GM12872 (cell line): Measurements from ENCODE around the gene CCL7.

ENCODE experiments used
- TF ChIP-seq, protein P1 (sequence below): IDR thresholded peaks from 3 replicates; pipeline ENCODE4 v1.5.1; 2011; ENCODE audit warnings: low read depth, mild to moderate bottlenecking, low read length, moderate library complexity; ENCODE audit not compliant: insufficient read depth

CCL7 gene

DNA sequence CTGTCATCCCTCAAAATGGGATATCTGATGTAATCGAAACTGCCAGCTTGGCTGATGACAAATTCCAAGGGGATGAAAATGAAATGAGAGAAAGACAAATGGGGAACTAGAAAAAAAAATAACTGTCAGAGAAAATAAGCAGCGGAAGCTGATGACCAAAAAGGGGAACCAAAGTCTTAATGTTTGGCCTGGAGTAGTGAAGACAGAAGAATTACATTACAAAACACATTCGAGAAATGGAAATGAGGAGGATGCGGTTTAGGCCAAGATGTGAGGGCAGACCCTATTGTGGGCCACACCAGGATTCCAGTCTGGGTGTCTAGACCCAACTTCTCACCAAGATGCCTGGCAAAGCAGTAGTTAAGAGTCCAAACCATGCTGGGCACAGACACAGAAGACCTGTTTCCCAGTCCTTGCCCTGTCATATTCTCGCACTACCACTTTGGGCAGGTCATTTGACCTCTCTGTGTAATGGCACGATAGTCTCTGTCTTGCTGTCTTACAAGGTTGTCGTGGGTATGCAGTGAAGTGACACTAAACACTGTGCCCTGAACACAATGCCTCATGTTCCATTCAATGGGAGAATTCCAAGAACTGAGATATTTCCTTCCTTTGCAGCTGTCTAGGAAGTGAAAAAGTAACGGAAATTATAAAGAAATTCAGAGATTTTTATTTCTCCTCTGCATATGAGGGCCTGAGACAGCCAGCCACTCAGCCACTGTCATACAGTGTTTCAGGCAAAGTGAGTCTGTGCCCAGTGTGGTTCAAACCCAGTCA lies 27.2 kb upstream of the CCL7 start:
- TF ChIP-seq, protein P1, sequence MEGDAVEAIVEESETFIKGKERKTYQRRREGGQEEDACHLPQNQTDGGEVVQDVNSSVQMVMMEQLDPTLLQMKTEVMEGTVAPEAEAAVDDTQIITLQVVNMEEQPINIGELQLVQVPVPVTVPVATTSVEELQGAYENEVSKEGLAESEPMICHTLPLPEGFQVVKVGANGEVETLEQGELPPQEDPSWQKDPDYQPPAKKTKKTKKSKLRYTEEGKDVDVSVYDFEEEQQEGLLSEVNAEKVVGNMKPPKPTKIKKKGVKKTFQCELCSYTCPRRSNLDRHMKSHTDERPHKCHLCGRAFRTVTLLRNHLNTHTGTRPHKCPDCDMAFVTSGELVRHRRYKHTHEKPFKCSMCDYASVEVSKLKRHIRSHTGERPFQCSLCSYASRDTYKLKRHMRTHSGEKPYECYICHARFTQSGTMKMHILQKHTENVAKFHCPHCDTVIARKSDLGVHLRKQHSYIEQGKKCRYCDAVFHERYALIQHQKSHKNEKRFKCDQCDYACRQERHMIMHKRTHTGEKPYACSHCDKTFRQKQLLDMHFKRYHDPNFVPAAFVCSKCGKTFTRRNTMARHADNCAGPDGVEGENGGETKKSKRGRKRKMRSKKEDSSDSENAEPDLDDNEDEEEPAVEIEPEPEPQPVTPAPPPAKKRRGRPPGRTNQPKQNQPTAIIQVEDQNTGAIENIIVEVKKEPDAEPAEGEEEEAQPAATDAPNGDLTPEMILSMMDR: no peak

DNA sequence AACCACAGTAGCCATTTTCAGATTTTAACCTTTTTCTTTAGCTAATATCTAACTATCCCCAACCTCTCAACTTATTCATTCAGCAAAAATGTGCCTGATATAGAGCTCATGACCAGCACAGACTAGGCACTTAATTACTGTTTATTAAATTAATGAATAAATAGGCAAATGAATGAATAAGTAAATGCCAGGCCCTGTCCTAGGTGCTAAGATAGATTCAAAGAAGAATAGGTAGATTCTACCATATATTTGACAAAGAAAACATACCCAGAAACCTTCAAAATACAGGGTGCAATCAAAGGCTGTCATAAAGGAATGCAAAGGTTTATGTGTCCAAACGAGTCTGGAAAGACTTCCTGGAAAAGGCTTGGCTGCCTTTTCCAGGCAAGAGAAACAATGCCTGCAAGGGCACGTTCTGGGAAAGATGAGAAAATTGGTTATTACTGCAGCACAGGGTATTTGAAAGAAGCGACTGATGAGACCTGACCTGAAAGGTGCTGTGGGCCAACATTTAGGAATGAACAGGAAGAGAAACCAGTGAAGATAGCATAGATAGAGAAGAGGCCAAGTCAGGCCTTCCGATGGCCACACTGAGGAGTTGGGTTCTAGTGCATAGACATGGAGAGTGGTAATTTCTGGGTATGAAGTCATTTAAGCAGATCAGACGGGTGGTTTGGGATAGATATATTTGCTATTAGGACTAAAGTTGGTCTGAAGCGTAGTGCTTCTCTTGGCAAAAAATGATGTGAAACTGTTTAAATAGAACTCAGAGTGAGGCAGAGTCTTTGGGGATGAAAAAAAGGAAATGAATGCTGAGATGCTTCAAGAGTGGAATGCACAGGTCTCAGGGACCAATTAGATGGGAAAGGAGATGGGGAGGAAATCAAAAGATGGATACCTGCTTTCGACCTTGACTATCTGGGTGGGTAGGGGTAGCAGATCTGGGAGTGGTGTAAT lies 26.4 kb upstream of the CCL7 start:
- TF ChIP-seq, protein P1: no peak

DNA sequence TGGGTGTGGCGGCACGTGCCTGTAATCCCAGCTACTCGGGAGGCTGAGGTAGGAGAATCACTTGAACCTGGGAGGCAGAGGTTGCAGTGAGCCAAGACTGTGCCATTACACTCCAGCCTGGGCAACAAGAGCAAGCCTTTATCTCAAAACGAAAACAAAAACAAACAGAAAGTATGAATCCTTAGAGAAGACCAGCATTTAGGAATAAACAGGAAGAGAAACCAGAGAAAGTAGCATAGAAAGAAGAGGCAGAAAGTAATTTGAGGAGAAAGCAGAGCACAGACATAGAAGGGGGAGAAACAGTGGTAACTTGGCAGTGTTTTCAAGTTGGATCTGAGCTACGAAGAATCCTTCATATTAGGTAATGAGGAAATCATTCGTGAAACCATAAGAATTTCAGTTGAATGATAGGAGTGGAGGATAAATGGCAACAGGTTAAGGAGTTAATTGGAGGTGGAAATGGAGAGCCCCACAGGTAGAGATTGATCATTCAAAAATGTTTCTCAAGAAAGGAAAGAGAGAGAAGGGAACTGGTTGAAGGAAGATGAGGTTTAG lies 24.6 kb upstream of the CCL7 start:
- TF ChIP-seq, protein P1: no peak

DNA sequence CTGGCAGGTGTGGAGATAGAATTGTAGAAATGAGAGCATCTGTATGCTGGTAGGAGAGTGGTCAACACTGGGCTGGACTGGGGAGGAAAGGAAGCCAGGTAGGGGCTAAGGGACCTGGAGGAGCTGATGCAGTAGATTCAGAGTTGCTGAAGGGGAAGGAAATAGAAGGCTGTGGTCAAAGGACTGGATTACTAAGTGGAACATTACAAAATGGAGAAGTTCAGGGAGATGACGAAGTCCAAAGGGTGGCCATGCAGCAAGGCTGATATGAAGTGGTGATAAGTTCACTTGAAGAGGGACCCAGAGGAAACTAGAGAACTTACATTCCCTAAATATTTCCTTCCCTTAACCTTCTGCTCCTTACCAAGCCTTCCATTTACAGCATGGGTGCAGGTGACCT lies 23.6 kb upstream of the CCL7 start:
- TF ChIP-seq, protein P1: no peak

DNA sequence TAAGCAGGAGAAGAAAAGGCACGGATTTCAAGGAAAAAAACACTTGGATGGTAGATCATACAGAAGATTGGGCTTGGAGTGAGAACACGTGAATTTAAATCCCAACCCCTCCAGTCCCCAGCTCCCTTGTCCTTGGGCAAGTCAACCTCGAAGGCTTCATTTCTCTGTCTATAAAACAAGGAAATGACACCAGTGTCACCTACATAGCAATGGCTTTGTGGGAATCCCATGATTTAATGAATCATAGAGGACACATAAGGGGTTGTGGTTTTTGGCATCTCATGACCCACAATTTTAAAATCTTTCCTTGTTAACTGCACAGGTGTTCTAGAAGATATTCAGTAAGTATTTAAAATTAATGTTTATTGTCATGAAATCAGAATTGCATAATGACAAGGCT lies 23.1 kb upstream of the CCL7 start:
- TF ChIP-seq, protein P1: no peak

DNA sequence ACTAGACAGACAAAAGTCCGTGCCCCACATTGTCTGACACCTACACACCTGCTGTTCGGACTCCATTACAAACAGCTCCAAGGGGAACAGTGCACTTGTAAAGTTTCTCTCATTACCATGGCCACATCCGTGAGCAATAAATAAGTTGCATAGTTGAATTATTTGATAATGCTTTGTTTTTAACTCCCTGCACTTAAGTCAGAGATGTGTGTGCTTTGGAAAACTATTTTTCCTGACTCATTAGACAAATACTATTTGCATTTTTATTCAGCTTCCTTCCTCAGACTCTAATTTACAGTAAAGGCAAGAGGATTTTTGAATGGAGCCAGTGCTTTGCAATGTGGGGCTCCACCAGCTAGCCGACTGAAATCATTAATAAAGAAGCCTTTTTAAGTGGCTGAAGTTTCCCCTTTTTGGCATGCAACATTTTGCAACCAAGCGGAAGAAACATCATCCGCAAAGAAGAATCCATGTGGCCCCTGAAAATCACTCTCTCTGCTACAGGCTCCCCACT lies 21.5 kb upstream of the CCL7 start:
- TF ChIP-seq, protein P1: no peak

DNA sequence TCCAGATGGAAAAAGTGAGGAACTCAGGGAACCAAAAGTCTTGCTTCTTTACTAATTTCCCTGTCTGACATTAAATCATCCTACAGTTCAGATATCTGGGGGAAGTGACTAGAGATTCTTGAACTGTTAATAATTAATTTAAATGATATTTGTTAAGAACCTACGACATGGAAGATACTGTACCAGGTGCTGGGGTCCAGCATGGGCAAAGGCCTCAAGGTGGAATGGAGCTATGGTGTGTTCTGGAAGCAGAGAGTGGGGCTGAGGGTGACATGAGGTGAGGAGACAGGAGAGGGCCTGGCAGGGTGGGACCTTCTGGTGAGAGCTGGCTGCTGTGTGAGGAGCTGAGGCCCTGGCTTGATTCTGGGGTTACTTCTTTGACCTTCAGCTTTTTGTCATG lies 21.0 kb upstream of the CCL7 start:
- TF ChIP-seq, protein P1: no peak
